Heart left ventricle (tissue), 16 donors: ENCODE data around the gene NTN4. TPM values are rescaled to one million over a fixed set of nuclear protein-coding genes. Genes with fewer than 3 reads are reported as not detected.

ENCODE experiments used
- ATAC-seq, 4 donors: fragments of 200-7000 bp; cut with Tn5 transposase; one replicate each; pipeline ENCODE4 v1.9.1; 2020 to 2022; ENCODE audit warnings: moderate library complexity in 4 of 4, mild to moderate bottlenecking in 3 of 4, moderate number of reproducible peaks in 1 of 4
- DNase-seq, 5 donors: peaks; one replicate each; pipeline ENCODE4 v3.0.0-alpha.2; 2020
- H3K27ac ChIP-seq, 12 donors: fragments of 200-600 bp; sonication (generic) in 4 of 12; one replicate each; pipeline versions ENCODE4 v1.5.0 to v1.8.0; 2016 to 2022; ENCODE audit warnings: mild to moderate bottlenecking in 2 of 12
- H3K27me3 ChIP-seq, 9 donors: fragments of 200-600 bp; sonication (generic) in 2 of 9; one replicate each; pipeline versions ENCODE4 v1.5.1 to v1.8.0; 2016 to 2022; ENCODE audit warnings: mild to moderate bottlenecking in 3 of 9
- H3K36me3 ChIP-seq, 9 donors: fragments of 200-600 bp; sonication (generic) in 2 of 9; one replicate each; pipeline versions ENCODE4 v1.5.0 to v1.8.0; 2018 to 2022; ENCODE audit warnings: mild to moderate bottlenecking in 2 of 9
- H3K4me1 ChIP-seq, 12 donors: fragments of 200-600 bp; sonication (generic) in 4 of 12; one replicate each; pipeline versions ENCODE4 v1.5.0 to v1.8.0; 2016 to 2022; ENCODE audit warnings: mild to moderate bottlenecking in 3 of 12
- H3K4me3 ChIP-seq, 12 donors: fragments of 200-600 bp; sonication (generic) in 4 of 12; one replicate each; pipeline versions ENCODE4 v1.5.0 to v1.8.0; 2017 to 2022; ENCODE audit warnings: mild to moderate bottlenecking in 9 of 12, moderate library complexity in 4 of 12
- H3K9me3 ChIP-seq, 12 donors: fragments of 200-600 bp; sonication (generic) in 4 of 12; one replicate each; pipeline versions ENCODE4 v1.5.0 to v1.8.0; 2016 to 2022; ENCODE audit warnings: mild to moderate bottlenecking in 1 of 12
- CTCF ChIP-seq, 12 donors: fragments of 200-600 bp; sonication (generic) in 4 of 12; IDR thresholded peaks; one replicate each; pipeline versions ENCODE4 v1.5.0 to v1.8.0; 2018 to 2022; ENCODE audit warnings: antibody characterized with exemption in 12 of 12, mild to moderate bottlenecking in 5 of 12
- POLR2A ChIP-seq, 2 donors: fragments of 450-650 bp; IDR thresholded peaks; one replicate each; pipeline ENCODE4 v1.6.1; 2017; ENCODE audit warnings: antibody characterized with exemption in 2 of 2, mild to moderate bottlenecking in 2 of 2, moderate library complexity in 2 of 2
- WGBS, 4 donors: extraction: QIAGEN DNeasy Blood & Tissue Kit in 2 of 4; methylation state at CpG; one replicate each; pipeline versions ENCODE4 v1.1.5 to v1.1.7; 2013 to 2018; 5-methylcytosine and 5-hydroxymethylcytosine counted together
- intact Hi-C, 10 donors: fragments of 100-400 bp; cut with DNase I; formaldehyde crosslinking; loops; one replicate each; pipeline versions ENCODE4 v1.11.1 to v1.14.2; 2022
- polyA plus RNA-seq, 2 donors: library from polyadenylated mRNA; stranded (reverse); fragments of 200-250 nt; gene quantifications; one replicate each; pipeline ENCODE4 v1.2.3, GENCODE V29; 2013
- total RNA-seq, 9 donors: library from RNA; depleted of rRNA in 2 of 9; stranded (reverse); fragments of >200 nt in 2 of 9; fragmentation: NEBNext Ultra II Directional in 3 of 9; extraction: Animal tissue kit (Norgen Biotek cat#: 25700) in 3 of 9; gene quantifications; one replicate each; pipeline versions ENCODE4 v1.1.0 to v1.2.4, GENCODE V29; 2016 to 2023
- donor health status: ischemic (EF 13 %, LVEDD 7.1; RV severe dilation, severe dysfunction).
- donor health status: healthy with polysubstance abuse.
- donor health status: DM: no; HTN: yes; CAD: no.
- donor health status: DM: no; HTN: no; CAD: no.
- donor health status: ischemic (EF 25% LVEDD 6.9; RV normal size, moderate dysfunction).
- donor health status: ischemic (EF 25% LVEDD 5.7; RV mildly dilated, moderate dysfunction).
- donor health status: healthy.
- donor health status: DM: yes; HTN: yes; CAD: no.
- donor health status: ischemic (EF 35%, LVEDD 5.7; RV mildly dilated, moderate dysfunction).
- donor health status: nonischemic (EF 11% LVEDD 7.7; RV severe dilation, severe dysfunction).
- donor health status: DM: yes; HTN: yes; CAD: no.
- donor health status: PGD.
- donor health status: ischemic (EF 29% LVEDD 5.4; RV normal size, mild dysfunction).
- donor health status: nonischemic (EF 23%, LVEDD 6.1; RV moderate dilation, normal function).

The NTN4 gene
- total and polyA plus RNA-seq, 11 donors = 23.9 to 116 (median 68.0) TPM

DNA sequence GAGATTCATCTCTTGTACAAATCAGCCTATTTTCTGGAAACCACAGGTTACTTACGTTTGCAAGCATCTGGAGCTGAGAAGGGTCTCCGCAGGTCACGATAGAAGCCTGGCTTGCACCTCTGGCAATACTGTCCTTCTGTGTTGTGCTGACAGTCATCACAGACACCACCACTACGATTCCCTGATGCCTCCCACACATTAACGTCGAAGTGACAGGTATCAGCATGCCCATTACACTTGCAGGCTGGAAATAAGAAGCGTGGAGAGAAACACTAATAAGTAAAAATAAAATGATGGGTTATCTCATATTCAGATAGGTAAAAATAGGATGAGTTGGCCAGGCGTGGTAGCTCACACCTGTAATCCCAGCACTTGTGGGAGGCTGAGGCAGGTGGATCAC, 80.2 kb downstream of the NTN4 start:
- 75 to 86% (median 80%) methylated on average over 8 of the region's 8 CpGs for WGBS, 4 donors
- intact Hi-C loops = loop anchor here in 1 of 10 donors (10.0 kb wide), 1 partner anchor 74 kb away; no protein-coding TSS in a partner anchor
- Histone ChIP-seq H3K4me3 (no peak overlapping the region), H3K9me3 (no peaks in the 10 kb centered on the region), H3K27ac (no peak overlapping the region), H3K36me3 (peaks cover 0 to 46% (median 5%) of the 10 kb centered on the region in 9 donors), H3K27me3 (no peaks in the 10 kb centered on the region), H3K4me1 (peaks cover 0 to 15% (median 2%) of the 10 kb centered on the region in 12 donors)
- TF ChIP-seq CTCF (IDR thresholded peaks at IDR 0.05) (no peak), POLR2A (IDR thresholded peaks at IDR 0.05) (no peak)
- DNase-seq = no peak
- no peak for ATAC-seq

DNA sequence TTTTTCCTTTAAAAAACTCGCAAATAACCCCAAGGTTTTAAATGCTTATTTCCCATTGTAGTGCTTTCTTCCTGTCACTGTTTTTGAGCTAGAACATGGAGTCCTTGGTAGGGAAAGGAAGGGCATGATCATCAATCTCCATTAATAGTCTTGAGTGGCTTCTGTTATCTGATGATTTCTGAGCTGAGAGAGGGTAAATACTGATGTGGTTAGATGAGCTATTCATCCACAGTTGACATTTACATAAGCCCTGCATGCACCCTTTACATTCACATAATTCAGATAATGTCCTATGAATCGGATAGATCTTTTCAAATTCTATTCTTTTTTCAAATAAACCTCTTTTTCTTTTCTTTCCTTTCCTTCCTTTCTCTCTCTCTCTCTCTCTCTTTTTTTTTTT, 81.4 kb downstream of the NTN4 start:
- Histone ChIP-seq H3K4me3 (no peak overlapping the region), H3K27me3 (no peaks in the 10 kb centered on the region), H3K4me1 (peaks cover 0 to 20% (median 5%) of the 10 kb centered on the region in 12 donors), H3K9me3 (no peaks in the 10 kb centered on the region), H3K36me3 (peaks cover 0 to 48% (median 5%) of the 10 kb centered on the region in 9 donors), H3K27ac (no peak overlapping the region)
- DNase-seq (no peak), ATAC-seq (no peak)
- 54 to 90% (median 76%) methylated on average over 2 of the region's 2 CpGs for WGBS, 4 donors
- TF ChIP-seq POLR2A (IDR thresholded peaks at IDR 0.05) (no peak), CTCF (IDR thresholded peaks at IDR 0.05) (no peak)
- intact Hi-C loops = no loop called here

- DNase-seq = no peak
- H3K36me3 ChIP-seq = peaks cover 0 to 23% (median 4%) of the 10 kb centered on the region in 9 donors
- H3K4me3 ChIP-seq = no peak overlapping the region
- H3K9me3 ChIP-seq = no peaks in the 10 kb centered on the region
- WGBS, 4 donors = 32 to 63% (median 48%) methylated on average over 2 of the region's 2 CpGs
- intact Hi-C loops = no loop called here
- ATAC-seq = peak; percentile 65 to 93 (median 78)
- TF ChIP-seq POLR2A (IDR thresholded peaks at IDR 0.05) (no peak), CTCF (IDR thresholded peaks at IDR 0.05) (no peak)
- H3K4me1 ChIP-seq = peaks cover 0 to 34% (median 5%) of the 10 kb centered on the region in 12 donors
- peak overlapping the region in 11 of 12 donors; percentile 45 to 83 (median 62) for H3K27ac ChIP-seq
- H3K27me3 ChIP-seq = no peaks in the 10 kb centered on the region
Measured at GRCh38 chr12:95705143-95705542, 85.4 kb downstream of the NTN4 start.

DNA sequence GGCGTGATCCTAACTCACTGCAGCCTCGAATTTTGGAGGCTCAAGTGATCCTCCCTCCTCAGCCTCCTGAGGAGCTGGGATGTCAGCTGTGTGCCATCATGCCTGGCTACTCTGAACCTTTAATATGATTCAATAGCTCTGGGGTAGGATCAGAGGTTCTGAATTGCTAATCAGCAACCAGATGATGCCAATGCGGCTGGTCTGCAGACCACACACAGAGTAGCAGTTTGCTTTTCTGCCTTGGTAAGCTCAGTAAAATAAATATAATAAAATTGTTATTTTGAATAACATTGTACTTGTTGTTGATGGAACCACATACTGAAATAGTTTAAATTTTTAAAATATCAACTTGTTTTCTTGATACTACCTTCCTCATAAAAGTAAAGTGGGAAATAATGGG, 86.6 kb downstream of the NTN4 start:
- Histone ChIP-seq H3K4me3 (no peak overlapping the region), H3K27ac (peak overlapping the region in 8 of 12 donors; percentile 11 to 83 (median 68)), H3K27me3 (no peaks in the 10 kb centered on the region), H3K9me3 (no peaks in the 10 kb centered on the region), H3K4me1 (peaks cover 0 to 46% (median 13%) of the 10 kb centered on the region in 12 donors), H3K36me3 (peaks cover 0 to 13% (median 0%) of the 10 kb centered on the region in 9 donors)
- intact Hi-C loops = loop anchor here in 2 of 10 donors (5.0 kb wide), 1 partner anchor 33 kb away; no protein-coding TSS in a partner anchor
- 82 to 94% (median 93%) methylated on average over 3 of the region's 3 CpGs for WGBS, 4 donors
- ATAC-seq (no peak), DNase-seq (no peak)
- TF ChIP-seq CTCF (IDR thresholded peaks at IDR 0.05) (no peak), POLR2A (IDR thresholded peaks at IDR 0.05) (no peak)
